Amniotic stem cell (primary cell): ENCODE results near the gene LPAR1.
A peak's percentile ranks its signal among the peaks of the same experiment; 100 is the strongest.
"Not testable (repeated sequence)": the region's sequence is repeated elsewhere in the genome, so short reads cannot be mapped to it uniquely, and the experiment has no call there.

Experiments used
- DNase-seq: peaks from one replicate; lab custom pipeline; 2025; lab: John Stamatoyannopoulos, UW

LPAR1 gene

DNA sequence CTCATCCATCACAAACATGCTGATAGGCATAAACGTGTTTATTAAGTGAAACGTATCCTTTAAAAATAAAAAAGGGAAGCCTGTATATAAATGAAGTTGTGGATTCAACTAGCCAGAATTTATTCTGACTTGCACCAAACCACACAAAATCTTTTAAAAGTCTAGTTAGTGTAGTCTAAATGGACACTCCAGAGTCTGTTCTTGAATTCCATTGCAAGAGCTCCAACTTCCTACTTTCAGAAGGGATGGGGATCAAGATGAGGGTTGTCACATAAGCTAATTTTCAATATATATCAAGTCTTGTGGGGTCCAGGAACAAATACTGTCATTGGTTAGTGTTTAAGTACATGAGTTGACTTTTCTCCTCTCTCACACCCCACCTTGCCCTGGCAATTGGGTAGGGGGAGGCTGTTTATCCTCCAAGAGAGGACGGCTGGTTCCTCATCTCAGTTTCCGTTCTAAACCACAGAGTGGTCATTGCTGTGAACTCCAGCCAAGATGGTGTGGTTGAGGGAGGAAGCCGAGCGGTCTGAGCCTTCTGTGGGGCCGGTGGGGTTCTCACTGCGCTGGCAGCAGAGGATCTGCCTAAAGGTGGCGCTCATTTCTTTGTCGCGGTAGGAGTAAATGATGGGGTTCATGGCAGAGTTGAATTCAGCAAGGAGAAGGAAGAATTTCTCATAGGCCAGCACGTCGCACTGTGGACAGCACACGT, 163.2 kb downstream of the LPAR1 start:
- DNase-seq, result no peak

DNA sequence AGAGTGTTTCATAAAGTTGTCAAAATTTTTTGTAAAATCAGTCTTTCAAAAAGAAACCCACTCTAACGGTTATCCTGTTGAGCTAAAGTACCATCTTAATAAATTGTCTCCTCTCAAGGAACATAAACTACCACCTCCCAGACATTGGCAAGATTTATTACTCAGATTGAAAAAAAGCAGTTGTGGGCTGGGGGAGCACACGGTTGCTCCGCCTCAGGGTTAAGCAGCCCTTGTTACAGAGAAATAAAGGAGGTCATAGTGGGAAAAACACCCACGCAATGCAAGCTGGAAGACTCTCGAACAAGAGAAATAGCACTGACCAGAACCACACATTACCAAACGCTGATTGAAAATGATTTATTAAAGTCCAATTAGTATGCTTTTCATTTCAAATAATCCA, 165.3 kb downstream of the LPAR1 start:
- DNase-seq, result no peak

DNA sequence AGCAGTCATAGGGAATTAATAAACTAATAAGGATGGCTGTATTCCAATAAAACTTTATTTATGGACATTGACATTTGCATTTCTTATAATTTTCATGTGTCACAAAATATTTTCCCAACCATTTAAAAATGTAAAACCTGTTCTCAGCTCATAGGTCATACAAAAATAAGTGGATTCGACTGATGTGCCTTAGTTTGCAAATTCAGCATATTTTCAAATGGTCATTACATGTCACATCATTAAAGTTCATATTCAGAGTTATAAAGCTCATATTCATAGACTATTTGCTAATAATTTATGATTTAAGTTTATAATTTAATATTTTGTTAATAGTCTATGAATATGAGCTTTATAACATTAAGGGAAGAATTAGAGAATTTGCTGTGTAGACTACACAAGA, 166.5 kb downstream of the LPAR1 start:
- DNase-seq, result no peak

DNA sequence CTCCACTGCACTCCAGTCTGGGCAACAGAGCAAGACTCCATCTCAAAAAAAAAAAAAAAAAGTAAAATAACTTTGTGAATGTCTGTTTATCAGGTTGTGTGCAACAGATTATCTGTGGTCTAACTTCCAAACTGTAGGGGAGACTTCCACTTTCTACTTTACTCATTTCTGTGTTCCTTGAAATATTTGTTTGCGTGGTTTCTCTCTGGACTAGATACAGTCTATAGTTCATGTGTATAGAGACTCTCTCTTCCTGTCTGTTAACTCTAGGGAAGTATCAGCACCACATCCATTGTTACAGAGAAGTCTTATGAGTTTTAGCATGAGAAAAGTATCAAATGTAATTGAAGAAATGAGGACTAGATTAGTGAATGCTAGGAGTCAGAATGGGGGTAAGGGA, 168.3 kb downstream of the LPAR1 start:
- no peak for DNase-seq

DNA sequence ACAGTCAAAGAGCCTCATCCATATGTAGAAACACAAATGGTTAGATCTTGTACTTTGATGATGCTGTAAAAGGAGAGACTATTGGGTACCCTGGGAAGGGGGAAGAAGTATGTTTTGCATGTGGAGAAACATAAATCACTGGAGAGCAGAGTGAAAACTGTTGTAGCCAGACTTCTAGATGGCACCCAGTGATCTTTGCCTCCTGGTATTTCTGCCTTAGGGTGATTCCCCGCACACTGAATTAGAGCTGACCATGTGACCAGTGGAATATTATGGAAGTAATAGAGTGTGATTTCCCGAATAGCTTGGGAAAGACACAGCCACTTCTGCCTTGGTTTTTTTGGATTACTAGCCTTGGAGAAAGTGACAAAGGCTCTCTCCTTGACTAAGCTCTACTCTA, 174.3 kb downstream of the LPAR1 start:
- no peak for DNase-seq

DNA sequence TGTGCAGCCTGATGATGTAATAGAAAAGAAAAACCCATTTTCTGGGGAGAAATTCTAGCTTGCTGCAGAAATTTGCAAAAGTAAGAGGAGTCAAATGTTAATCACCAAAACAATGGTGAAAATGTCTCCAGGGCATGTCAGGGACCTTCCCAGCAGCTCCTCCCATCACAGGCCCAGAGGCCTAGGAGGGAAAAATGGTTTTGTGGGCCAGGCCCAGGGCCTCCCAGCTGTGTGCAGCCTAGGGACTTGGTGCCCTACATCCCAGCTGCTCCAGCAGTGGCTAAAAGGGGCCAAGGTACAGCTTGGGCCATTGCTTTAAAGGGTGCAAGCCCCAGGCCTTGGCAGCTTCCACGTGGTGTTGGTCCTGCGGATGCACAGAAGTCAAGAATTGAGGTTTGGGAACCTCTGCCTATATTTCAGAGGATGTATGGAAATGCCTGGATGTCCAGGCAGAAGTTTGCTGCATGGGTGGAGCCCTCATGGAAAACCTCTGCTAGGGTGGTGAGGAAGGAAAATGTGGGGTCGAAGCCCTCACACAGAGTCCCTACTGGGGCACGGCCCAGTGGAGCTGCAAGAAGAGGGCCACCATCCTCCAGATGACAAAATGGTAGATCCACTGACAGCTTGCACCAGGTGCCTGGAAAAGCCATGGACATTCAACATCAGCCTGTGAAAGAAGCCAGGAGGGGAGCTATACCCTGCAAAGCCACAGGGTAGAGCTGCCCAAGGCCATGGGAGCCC, 176.7 kb downstream of the LPAR1 start:
- not testable (repeated sequence) for DNase-seq

DNA sequence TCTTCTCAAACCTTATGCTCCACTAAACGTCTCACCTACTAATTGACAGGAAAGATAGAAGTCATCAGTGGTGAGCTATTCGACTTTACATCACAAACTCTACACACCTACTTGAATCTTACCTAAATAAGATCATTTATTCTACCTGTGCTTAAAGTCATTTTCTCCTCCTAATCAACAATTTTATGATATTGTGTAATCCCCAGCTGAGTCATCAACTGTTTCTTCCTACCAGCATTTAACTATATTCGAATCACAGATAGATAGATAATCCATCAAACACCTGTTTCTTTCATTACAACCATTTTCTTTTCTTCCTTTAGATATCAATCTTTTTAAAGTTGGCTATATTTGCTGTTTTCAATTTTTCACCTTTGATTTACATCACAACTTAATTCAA, 181.5 kb downstream of the LPAR1 start:
- no peak for DNase-seq

DNA sequence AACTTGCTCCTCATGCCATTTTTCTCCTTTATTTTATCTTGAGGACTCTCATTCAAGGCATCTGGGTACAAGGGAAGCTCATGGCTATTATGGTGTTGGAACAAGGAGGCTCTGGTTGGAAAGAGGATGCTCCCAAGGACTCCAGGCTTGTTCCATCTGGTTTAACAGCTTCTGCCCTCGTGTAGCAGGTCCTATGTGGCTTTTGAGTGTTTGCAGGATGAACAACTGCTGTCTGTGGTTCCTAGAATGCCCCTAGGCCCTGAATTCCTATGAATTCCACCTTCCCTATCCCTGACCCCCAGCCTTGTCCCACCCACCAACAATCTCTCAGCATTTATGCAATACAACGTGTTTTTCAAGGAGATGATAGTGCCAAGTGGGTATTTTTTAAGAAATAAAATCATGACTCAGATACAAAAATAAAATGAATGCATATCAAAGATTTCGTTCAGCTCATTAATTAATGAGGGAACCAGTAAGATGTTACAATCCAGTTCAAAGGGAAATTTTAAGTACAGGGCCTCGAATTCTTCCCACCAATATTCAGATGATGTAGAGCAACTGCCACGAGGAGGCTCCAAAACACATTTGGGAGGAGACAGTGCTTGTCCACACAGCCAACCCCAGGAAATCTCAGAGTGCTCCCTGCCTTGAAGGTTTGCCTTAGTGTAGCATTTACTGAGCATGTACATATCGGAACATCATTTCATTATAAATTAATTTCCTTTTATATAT, 187.7 kb downstream of the LPAR1 start:
- no peak for DNase-seq

DNA sequence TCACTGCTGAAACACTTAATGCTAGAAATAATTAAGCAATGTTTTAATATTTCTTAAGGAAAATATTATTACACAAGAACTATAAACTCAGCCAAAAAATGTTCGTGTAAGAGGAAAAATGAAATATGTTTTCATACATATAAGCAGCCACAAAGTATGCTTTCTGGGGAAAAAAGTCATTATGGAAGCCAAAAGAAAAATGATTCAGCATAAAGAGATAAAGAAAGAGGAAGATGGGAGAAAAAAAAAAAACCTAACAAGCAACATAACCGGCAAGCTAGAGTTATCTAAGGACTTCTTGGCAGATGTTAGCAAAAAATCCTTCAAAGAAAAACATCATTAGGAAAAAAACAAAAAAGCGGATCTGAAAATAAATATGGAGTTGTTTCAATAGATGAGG, 190.6 kb downstream of the LPAR1 start:
- DNase-seq, result no peak

DNA sequence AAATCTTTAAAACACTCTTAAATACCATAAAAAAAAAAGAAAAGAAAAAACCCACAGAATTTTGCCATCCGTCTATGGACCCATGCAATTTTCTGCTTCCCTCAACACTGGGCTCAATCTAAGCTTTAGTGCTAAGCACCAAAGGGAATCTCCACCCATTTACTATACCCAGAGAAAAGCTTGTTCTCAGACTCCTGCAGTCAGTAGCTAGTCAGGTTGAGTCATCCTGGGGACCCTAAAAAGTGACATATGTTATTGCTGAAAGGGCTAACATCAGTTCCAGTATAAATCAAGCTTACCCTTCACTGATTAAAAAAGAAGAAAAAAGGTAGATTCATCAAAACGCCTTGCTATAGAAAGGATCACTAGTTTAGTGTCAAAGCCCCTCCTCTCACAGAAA, 192.1 kb downstream of the LPAR1 start:
- DNase-seq, result no peak

DNA sequence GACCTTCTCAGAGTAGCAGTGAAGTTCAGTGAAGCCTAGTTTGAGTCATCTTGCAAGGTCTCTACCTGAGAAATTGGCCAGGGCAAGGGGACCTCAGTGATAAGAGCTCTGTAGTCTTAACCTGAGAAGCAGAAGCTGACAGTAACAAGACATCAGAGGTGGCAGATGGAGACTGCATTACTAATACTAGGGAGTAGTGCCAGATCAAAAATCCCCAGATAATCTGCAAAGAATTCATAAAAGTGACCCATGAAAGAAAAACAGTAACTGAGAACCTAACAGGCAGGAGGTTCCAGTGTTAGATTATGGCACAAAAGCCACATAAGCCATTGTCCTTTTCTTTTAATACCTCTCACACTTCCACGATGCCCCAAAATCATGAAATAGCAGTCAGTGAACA, 194.1 kb downstream of the LPAR1 start:
- no peak for DNase-seq

DNA sequence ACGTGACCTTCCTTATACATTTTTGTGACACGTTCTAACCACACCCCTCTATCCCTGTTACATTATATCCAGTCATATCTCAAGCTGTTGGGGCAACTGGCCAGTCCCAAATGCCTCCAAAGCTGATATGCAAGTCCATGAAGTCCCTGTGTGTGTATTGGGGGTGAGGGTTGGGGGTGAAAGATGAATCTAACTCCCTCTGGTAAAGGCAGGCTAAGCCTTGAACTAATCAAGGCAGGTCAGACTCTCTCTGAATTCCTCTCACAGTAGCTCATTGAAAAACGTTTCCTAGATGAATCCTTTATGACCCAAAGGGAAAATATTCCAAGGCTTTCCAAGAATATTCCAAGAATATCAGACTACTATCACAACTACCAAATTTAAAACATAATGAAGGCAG, 195.3 kb downstream of the LPAR1 start:
- DNase-seq, result no peak

DNA sequence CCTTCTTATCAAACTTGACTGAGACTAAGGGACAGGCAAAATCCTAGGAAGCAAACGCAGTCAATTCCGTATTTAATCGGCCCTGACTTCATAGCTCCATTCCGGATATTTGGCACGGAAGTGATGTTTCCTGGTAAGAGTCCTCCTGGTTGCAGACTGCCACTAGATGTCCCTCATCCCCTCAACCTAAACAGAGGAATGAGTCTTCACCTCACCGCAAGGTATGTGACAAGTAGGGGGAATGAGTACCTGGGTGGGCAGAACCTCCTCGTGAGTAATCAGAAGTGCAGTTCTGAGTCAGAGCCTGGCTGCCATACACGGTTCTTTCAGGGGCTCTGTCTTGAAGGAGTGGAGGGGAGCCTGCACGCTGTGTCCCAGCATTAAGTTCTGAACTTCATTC, 196.1 kb downstream of the LPAR1 start:
- no peak for DNase-seq

DNA sequence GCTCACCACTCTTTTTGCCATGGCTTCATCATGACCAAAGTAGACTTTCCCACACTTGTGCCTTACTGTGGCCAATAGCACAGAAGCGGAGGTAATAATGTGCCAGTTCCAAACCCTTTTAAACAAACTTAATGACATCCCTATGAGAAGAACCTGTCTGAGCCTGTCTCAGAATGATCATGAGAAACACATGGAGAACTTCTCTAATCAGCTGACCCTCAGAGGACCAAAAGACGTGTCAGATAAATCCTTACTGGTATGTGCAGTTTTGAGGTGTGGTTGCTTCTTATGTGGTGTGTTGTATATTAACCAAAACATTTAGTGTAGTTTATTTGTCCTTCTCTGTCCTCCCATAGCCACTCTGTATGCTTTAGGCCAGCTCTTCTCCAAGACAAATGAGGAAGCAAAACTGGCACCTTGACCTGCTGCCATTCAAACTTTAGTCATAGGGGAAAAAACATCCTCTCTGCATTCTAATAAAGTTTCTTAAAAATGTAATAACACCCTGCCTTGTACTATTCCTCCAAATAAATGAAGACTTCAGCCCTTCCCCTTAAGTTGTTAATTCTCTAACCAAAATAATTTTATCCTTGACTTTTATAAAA, 200.8 kb downstream of the LPAR1 start:
- DNase-seq, result no peak

DNA sequence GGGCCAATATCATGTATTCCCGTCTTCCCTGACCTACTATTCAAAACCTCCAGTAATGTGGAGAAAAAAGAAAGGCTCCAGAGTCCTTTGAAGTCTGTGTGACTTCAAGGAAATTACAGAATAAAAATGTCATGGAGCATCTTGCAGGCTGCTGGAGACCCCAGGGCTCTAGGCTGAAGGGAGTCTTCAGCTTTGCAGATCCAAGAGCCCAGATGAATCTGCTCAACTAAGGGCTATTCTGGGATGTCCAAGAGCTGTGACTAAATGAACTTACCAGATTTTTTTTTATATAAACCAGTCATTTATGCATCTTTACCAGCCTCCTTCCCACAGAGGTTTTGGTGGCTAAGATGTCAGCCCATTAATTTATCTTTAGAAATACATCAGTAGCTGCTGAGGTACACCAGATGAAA, 202.4 kb downstream of the LPAR1 start:
- DNase-seq, result no peak

DNA sequence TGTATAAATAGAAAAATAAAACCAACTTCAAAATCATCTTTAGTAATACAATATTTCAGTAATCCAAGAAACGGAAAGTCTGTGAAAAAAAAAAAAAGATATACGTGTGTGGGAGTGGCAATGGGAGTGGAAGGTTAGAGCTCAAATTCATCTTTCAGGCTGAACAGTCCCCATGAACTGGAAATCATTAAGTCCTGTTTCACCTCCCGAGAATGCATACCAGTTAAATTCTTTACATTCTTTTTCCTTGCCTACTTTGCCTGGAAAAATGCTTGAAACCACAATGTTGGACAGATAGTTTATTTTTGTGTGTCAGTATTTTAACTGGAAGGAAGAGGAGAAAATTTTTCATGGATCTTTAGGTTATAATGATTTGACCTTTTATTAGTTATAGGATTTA, 202.9 kb downstream of the LPAR1 start:
- DNase-seq, result peak; percentile 59

DNA sequence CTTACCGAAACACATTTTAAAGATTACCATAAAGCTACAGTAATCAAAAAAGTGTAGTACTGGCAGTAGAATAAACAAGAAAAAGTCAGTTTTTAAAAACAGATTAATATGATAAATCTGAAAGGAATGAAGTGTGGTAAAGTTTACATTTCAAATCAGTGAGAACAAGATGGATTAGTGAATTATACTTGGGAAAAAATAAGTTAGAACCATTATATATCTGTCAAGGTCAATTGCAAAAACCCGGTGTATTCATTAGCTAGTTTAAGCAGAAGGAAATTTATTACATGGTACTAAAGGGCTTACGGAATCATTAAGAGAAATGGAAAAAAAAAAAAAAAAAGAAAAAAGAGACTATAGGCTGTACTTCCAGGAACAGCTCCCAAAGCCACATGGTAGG, 205.3 kb downstream of the LPAR1 start:
- DNase-seq, result no peak

DNA sequence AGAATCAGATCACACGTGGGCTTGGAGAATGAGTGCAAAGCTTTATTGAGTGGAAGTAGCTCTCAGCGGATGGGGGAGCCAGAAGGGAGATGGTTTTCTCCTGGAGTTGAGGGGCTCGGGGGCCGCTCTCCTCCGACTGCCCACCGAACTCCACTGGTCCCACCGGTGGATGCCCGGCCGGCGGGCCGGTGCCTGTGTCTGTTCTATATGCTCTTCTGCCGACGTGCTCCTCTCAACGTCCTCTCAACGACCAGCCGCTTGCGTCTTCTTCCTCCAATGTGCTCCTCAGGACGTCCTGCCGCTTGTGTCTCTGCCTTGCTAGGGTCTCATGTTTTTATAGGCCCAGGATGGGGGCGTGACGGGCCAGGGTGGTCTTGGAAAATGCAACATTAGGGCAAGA, 207.8 kb downstream of the LPAR1 start:
- no peak for DNase-seq

DNA sequence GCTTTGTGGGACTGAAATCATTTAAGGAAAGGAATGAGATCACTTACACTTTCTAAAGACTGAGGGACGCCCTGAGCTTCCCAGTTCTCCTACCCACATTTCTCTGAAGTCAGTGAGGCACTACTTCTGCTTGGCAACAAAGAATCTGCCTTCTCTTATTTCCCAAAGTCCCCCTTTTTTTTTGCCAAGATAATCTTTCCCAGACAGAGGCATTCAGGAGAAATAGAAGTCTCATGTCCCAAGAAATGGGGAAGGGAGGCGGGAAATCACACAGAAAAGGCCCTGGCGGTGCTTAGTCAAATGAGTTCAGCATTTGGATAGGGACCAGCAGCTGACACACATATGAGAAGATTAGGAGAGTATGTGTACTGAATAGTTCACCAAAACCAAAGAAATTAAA, 210.0 kb downstream of the LPAR1 start:
- DNase-seq, result peak; percentile 51

DNA sequence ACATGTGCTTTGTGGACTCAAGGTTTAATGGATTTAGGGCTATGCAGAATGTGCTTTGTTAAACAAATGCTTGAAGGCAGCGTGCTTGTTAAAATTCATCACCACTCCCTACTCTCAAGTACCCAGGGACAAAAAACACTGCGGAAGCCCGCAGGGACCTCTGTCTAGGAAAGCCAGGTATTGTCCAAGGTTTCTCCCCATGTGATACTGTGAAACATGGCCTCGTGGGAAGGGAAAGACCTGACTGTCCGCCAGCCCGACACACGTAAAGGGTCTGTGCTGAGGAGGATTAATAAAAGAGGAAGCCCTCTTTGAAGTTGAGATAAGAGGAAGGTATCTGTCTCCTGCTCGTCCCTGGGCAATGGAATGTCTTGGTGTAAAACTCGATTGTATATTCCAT, 211.9 kb downstream of the LPAR1 start:
- not testable (repeated sequence) for DNase-seq

DNA sequence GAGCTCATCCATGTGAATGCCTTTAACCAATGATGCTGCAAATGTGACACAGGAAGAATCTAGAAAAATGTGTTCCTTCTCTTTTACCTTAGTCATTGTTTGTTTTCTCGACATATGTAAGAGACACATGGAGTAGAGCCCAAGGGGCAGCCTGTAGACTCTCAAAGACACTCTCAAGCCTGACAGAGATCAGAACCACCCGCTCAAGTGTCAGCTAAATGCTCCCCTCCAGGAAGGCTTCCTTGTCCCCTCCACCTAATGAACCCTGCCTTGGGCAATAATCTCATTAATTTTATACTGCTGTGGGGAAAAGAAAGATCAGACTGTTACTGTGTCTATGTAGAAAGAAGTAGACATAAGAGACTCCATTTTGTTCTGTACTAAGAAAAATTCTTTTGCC, 212.3 kb downstream of the LPAR1 start:
- DNase-seq, result no peak

DNA sequence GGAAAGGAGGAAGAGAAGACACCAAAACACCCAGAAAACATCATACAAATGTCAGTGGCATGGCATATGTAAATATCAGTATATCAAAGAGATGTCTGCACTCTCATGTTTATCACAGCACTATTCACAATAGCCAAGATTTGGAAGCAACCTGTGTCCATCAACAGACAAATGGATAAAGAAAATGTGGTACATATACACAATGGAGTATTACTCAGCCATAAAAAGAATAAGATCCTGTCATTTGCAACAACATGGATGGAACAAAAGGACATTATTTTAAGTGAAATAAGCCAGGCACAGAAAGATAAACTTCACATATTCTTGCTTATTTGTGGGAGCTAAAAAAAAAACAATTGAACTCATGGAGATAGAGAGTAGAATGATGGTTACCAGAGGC, 213.1 kb downstream of the LPAR1 start:
- DNase-seq, result not testable (repeated sequence)
